ENCODE measurements around the gene MICALL2. TPM values are rescaled to one million over a fixed set of nuclear protein-coding genes. Genes with fewer than 3 reads are reported as not detected.
A peak's percentile ranks its signal among the peaks of the same experiment; 100 is the strongest.

Gene MICALL2
- 18.1 TPM for polyA plus RNA-seq (2013, experiment 1 of 4)
- 21.5 TPM for polyA plus RNA-seq (2013, experiment 2 of 4)
- 18.0 TPM for polyA plus RNA-seq (2013, experiment 3 of 4)
- polyA plus RNA-seq (2013, experiment 4 of 4): 22.2 TPM

DNA sequence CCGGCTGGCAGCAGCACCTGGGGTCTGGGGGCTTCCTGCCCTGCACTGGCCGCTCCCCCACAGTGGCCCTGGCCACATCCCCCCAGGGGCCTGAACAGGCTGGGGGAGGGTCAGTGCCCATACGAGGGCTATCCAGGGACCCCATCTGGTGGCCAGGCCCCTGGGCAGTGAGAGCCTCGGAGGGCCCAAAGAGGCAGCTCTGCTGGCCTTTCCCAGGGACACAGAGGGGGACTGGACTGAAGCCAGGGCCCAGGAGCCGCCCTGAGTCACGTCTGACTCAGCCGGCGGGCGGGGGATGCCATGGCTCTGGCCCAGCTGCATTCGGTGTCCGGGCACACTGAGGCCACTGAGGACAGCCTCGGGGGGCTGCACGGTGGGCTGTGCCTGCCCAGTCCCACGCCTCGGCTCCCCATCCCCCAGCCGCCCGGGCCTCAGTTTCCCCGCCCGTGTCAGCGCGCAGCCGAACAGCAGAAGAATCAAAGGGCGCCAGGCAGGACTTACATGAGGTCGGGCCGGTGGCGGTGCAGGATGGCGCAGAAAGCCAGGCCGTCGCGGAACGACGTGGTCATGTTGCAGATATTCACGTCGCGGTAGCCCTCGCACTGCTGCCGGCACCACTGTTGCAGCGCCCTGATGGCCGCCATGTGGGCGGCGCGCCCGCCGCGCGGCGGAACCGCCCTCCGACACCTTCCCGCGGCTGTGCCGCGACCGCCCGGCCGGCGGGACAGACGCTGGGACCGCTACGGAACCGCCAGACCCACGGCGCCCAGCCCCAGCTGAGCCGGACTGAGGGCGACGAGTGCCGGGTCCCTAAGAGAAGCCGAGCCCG lies at the start of gene MICALL2:
TSS of gene MICALL2 (minus strand) at position 788 of the 829 bp plus-strand sequence. CDS start at position 644, 144 bp downstream.
- peaks cover 28% of the 10 kb centered on the region for H3K4me1 ChIP-seq (ENCODE audit: control insufficient read depth, insufficient read depth, low read length)

DNA sequence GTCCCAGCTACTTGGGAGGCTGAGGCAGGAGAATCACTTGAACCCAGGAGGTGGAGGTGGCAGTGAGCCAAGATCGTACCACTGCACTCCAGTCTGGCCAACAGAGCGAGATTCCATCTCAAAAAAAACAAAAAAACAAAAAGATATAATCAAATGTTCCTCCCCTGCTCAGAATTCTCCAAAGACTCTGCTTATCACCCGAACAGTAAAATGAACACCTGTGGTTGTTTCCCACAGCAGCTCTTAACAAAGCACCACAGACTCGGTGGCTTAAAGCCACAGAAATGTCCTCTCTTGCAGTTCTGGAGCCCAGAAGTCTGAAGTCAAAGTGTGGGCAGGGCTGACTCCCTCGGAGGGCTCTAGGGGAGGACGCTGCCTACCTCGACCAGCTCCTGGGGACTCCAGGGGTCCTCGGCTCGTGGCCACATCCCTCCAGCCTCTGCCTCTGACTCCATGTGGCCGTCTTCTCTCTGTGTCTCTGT lies 49.0 kb upstream of the MICALL2 start:
- H3K4me1 ChIP-seq (ENCODE audit: control insufficient read depth, insufficient read depth, low read length): peaks cover 1% of the 10 kb centered on the region
- WGBS, 2 experiments: 89 to 91% methylated on average over 10 of the region's 10 CpGs
- no peaks in the 10 kb centered on the region for H3K36me3 ChIP-seq (ENCODE audit: control insufficient read depth, insufficient read depth, low read length)
- H3K27ac ChIP-seq (ENCODE audit: insufficient read depth, low read depth, low read length, poor library complexity, severe bottlenecking): no peak overlapping the region
- no peaks in the 10 kb centered on the region for H3K9me3 ChIP-seq (ENCODE audit: control insufficient read depth, low read length)
- H3K27me3 ChIP-seq (ENCODE audit: control insufficient read depth, insufficient read depth, low read length, poor library complexity, severe bottlenecking): no peaks in the 10 kb centered on the region
- H3K4me3 ChIP-seq (ENCODE audit: insufficient read depth, low read depth, low read length): no peak overlapping the region

More for the DNA sequence above, at the start of gene MICALL2:
- Histone ChIP-seq H3K27me3 (ENCODE audit: control insufficient read depth, insufficient read depth, low read length, poor library complexity, severe bottlenecking) (no peaks in the 10 kb centered on the region), H3K27ac (ENCODE audit: insufficient read depth, low read depth, low read length, poor library complexity, severe bottlenecking) (no peak within 1 kb of the TSS), H3K4me3 (ENCODE audit: insufficient read depth, low read depth, low read length) (peak within 1 kb of the TSS; percentile 84), H3K9me3 (ENCODE audit: control insufficient read depth, low read length) (no peaks in the 10 kb centered on the region), H3K36me3 (ENCODE audit: control insufficient read depth, insufficient read depth, low read length) (no peaks in the 10 kb centered on the region)
- 5% methylated on average over 69 of the region's 69 CpGs for WGBS, 2 experiments

DNA sequence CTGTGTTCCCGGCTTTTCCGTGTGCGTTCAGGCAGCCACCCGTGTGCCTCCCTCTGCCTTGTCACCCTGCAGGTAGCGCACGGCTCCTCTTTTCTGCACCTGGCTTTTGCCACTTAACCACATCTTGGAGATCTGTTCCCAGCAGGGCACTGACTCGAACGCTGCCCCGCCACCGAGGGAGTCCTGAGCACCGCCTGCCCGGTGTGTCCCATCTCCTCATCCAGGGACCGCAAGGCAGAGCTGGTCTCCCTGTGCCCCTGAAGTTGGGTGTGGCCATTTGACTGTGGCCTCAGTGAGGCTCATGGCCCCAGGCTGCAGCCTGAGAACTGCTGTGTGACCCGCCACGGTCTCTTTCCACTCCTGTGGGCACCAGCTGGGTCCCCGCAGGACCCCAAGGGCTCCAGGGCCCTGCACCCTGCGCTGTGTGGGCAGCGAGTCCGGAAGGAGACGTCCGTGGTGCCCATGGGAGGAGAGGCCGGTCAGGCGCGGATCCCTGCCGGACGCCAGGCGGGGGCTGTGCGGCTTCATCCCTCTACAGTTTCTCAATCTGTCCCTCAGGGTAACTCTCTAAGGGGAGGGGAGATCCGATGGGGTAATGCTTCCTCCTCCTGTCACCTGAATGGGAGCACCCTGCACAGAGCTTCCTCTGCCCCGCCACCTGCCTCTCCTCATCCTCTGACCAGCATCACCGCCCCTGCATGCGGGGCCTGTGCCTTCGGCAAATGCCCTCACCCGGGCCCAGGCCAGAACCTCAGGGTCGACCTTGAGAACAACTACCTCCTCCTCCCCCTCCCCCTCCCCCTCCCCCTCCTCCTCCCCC lies 46.7 kb upstream of the MICALL2 start:
- H3K36me3 ChIP-seq (ENCODE audit: control insufficient read depth, insufficient read depth, low read length): peaks cover 8% of the 10 kb centered on the region
- peaks cover 9% of the 10 kb centered on the region for H3K4me1 ChIP-seq (ENCODE audit: control insufficient read depth, insufficient read depth, low read length)
- WGBS, 2 experiments: 86 to 92% methylated on average over 33 to 34 of the region's 35 CpGs
- no peaks in the 10 kb centered on the region for H3K27me3 ChIP-seq (ENCODE audit: control insufficient read depth, insufficient read depth, low read length, poor library complexity, severe bottlenecking)
- no peaks in the 10 kb centered on the region for H3K9me3 ChIP-seq (ENCODE audit: control insufficient read depth, low read length)
- no peak overlapping the region for H3K4me3 ChIP-seq (ENCODE audit: insufficient read depth, low read depth, low read length)
- no peak overlapping the region for H3K27ac ChIP-seq (ENCODE audit: insufficient read depth, low read depth, low read length, poor library complexity, severe bottlenecking)

DNA sequence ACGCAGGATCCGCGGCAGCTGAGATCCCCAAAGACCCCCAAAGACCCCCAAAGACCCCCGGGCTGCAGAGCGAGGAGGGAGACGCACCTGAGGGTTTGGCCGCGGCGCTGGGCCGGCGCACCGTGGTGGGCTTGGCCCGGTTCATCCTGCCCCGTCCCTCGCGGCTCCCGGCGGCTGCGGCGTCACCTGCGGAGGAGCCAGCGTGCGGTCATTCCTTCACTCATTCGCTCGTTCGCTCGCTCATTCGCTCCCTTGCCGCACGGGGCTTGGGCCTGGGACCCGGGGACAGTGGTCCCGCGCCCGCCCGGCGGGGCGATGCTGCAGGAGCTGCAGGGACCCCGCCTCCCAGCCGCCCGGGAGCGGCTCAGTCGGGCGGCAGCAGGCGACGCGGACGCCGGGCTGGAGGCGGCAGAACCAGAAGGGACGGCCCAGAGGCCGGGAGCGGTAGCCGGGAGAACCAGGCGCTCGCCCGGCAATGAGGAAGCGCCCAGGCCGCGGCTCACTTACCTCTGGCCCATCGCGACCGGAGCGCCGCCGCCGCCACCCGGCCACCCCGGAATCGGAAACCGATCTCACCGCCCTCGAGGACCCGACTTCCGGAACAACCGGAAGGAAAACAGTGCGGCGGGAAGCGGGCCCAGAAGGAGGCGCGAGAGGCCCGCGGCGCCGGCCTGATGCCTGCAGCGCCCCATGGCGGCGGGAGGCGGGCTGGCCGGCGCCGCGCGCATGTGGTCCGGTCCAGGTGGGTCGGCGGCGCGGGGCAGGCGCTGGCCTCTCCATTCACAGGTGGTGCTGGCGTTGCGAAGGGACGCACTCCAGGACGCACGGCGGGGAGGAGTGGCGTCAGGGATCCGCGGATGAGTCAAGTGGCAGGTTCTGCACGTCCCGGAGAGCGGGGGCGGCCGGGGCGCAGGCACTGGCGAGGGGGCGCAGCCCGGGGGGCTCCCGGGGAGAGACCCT lies 44.8 kb upstream of the MICALL2 start, which contains the start of gene INTS1:
TSS of gene INTS1 (minus strand) at position 574 of the 960 bp plus-strand sequence. CDS start at position 145, 429 bp downstream.
- H3K9me3 ChIP-seq (ENCODE audit: control insufficient read depth, low read length): no peaks in the 10 kb centered on the region
- H3K4me3 ChIP-seq (ENCODE audit: insufficient read depth, low read depth, low read length): peak within 1 kb of the TSS; percentile 94
- H3K4me1 ChIP-seq (ENCODE audit: control insufficient read depth, insufficient read depth, low read length): peaks cover 9% of the 10 kb centered on the region
- peak within 1 kb of the TSS; percentile 44 for H3K27ac ChIP-seq (ENCODE audit: insufficient read depth, low read depth, low read length, poor library complexity, severe bottlenecking)
- peaks cover 15% of the 10 kb centered on the region for H3K36me3 ChIP-seq (ENCODE audit: control insufficient read depth, insufficient read depth, low read length)
- WGBS, 2 experiments: 1% methylated on average over 114 to 115 of the region's 118 CpGs
- no peaks in the 10 kb centered on the region for H3K27me3 ChIP-seq (ENCODE audit: control insufficient read depth, insufficient read depth, low read length, poor library complexity, severe bottlenecking)

DNA sequence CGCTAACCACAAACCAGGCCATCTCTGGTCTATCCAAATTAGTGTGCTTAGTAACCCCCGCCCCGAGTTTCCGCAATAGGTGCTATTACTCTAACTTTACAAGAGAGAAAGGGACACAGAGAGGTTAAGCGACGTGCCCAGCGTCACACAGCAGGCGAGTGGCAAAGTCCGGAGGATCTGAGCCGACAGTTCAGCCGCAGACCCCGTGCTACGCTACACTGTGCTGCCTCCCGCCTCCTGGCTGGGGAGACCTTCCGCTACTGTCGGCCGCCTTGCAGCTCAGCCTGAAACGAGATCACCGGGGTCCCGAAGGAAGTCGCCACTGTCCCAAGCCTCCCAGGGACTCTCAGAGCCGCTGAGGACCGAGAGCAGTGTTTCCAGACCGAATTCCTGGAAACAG lies 44.1 kb upstream of the MICALL2 start:
- Histone ChIP-seq H3K4me3 (ENCODE audit: insufficient read depth, low read depth, low read length) (peak overlapping the region; percentile 94), H3K27me3 (ENCODE audit: control insufficient read depth, insufficient read depth, low read length, poor library complexity, severe bottlenecking) (no peaks in the 10 kb centered on the region), H3K9me3 (ENCODE audit: control insufficient read depth, low read length) (no peaks in the 10 kb centered on the region), H3K36me3 (ENCODE audit: control insufficient read depth, insufficient read depth, low read length) (peaks cover 15% of the 10 kb centered on the region), H3K4me1 (ENCODE audit: control insufficient read depth, insufficient read depth, low read length) (peaks cover 9% of the 10 kb centered on the region), H3K27ac (ENCODE audit: insufficient read depth, low read depth, low read length, poor library complexity, severe bottlenecking) (peak overlapping the region; percentile 44)
- WGBS, 2 experiments: 35 to 37% methylated on average over 24 of the region's 24 CpGs

DNA sequence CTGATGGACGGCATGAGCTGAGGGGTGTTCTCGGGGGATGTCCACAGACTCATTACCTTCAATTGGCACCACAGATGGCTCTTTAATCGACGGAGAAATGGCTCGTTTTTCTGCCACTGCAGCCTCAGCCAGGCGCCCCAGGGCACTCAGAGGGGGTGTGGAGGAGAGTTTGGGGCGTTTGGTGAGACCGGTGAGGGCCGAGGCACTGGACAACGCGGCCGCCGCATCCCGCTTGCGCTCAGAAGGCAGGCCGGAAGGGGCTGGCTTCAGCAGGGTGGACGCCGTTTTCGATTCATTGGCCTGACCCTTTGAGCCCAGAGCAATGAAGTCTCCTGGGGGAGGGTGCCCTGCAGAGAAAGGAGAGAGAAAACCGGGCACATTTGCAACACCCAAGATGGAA lies 43.6 kb upstream of the MICALL2 start:
- Histone ChIP-seq H3K4me3 (ENCODE audit: insufficient read depth, low read depth, low read length) (peak overlapping the region; percentile 94), H3K36me3 (ENCODE audit: control insufficient read depth, insufficient read depth, low read length) (peaks cover 15% of the 10 kb centered on the region)
- 91 to 92% methylated on average over 20 of the region's 20 CpGs for WGBS, 2 experiments

DNA sequence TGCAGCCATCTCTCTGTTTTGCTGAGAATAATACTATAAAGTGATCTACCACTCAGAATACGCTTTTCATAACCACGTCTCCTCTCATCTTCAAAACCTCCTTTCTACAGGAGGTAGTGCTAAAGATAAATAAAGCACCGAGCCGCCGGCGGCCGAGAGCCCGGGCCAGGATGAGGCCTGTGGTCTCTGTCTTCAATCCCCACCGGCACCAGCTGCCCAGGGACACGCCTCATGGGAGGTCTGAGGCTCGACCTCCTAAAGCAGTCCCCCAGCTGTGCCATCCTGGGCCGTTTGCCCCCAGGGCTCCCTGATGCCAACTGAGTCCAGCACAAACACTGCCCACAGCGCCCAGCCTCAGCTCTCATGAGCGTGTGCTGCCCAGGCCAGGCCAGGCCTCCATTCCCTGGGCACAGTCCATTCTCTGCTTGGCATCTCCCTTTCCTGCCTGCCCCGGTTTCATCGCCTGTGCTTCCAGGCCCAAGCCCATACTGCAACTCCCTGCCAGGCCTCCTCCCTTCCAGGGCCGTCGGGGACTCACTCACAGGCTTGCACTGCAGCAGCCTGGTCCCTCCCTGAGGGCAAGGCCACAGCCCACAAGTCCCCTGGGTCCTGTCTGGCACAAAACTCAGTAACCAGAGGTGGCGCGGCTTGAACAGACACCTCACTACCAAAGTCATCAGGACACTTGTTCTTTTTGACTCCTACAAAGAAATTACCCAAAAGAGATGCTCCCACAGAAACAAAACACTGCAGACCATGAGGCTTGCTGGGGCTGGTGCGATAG lies 42.4 kb upstream of the MICALL2 start:
- Histone ChIP-seq H3K27ac (ENCODE audit: insufficient read depth, low read depth, low read length, poor library complexity, severe bottlenecking) (no peak overlapping the region), H3K27me3 (ENCODE audit: control insufficient read depth, insufficient read depth, low read length, poor library complexity, severe bottlenecking) (no peaks in the 10 kb centered on the region), H3K9me3 (ENCODE audit: control insufficient read depth, low read length) (no peaks in the 10 kb centered on the region), H3K36me3 (ENCODE audit: control insufficient read depth, insufficient read depth, low read length) (peaks cover 15% of the 10 kb centered on the region), H3K4me3 (ENCODE audit: insufficient read depth, low read depth, low read length) (no peak overlapping the region), H3K4me1 (ENCODE audit: control insufficient read depth, insufficient read depth, low read length) (peaks cover 9% of the 10 kb centered on the region)
- WGBS, 2 experiments: 93 to 97% methylated on average over 21 of the region's 21 CpGs

More for the DNA sequence above, 43.6 kb upstream of the MICALL2 start:
- peaks cover 9% of the 10 kb centered on the region for H3K4me1 ChIP-seq (ENCODE audit: control insufficient read depth, insufficient read depth, low read length)
- H3K9me3 ChIP-seq (ENCODE audit: control insufficient read depth, low read length): no peaks in the 10 kb centered on the region
- no peak overlapping the region for H3K27ac ChIP-seq (ENCODE audit: insufficient read depth, low read depth, low read length, poor library complexity, severe bottlenecking)
- no peaks in the 10 kb centered on the region for H3K27me3 ChIP-seq (ENCODE audit: control insufficient read depth, insufficient read depth, low read length, poor library complexity, severe bottlenecking)

DNA sequence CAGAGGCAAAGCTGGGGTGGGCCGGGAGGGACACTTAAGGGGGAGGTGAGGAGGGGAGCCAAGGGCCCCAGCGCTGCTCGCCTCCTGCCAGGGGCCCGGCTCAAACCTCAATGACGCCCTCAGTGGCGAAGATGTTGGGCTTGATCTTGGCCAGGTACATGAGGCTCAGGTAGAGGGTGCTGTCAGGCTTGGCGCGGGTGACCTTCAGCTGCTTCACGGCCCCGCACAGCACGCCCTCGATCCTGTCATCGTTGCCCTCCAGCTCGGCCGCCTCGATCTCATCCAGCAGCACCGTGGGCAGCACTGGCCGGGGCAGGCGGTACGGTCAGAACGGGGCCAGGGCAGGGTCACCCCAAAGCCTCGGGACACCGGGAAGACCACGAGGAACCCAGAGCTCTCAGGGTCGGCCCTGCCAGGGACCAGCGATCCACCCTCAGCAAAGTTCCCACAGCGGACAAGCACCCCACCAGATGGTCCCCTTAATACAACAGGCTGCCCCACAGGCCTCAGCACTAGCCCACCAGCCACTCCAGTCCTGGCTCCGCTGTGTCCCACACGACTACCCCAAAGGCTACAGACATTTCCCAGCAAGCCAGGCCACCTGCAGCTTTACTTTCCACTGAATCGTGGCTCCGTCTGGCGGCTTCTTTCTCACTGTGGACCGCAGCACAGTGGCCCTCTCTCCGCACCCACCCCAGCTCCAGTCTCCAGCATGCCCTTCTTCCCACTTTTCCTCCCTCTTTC lies 41.0 kb upstream of the MICALL2 start:
- H3K4me1 ChIP-seq (ENCODE audit: control insufficient read depth, insufficient read depth, low read length): peaks cover 9% of the 10 kb centered on the region
- H3K27me3 ChIP-seq (ENCODE audit: control insufficient read depth, insufficient read depth, low read length, poor library complexity, severe bottlenecking): no peaks in the 10 kb centered on the region
- no peaks in the 10 kb centered on the region for H3K9me3 ChIP-seq (ENCODE audit: control insufficient read depth, low read length)
- H3K4me3 ChIP-seq (ENCODE audit: insufficient read depth, low read depth, low read length): no peak overlapping the region
- 96% methylated on average over 34 of the region's 34 CpGs for WGBS, 2 experiments
- no peak overlapping the region for H3K27ac ChIP-seq (ENCODE audit: insufficient read depth, low read depth, low read length, poor library complexity, severe bottlenecking)
- peaks cover 15% of the 10 kb centered on the region for H3K36me3 ChIP-seq (ENCODE audit: control insufficient read depth, insufficient read depth, low read length)

All from ectodermal cell (in vitro differentiated cells).